HepG2 (cell line): ENCODE results near the gene KCTD13.

ENCODE experiments used
- FOXA1 ChIP-seq, 2 experiments: fragments of 450-650 bp in 1 of 2; sonication (generic) in 1 of 2; formaldehyde crosslinking in 1 of 2; IDR thresholded peaks; 2 replicates each; pipeline versions ENCODE4 v1.4.0 to v1.6.1; 2016 to 2020; ENCODE audit warnings: missing genetic modification reagents in 1 of 2
- GATAD2A ChIP-seq: IDR thresholded peaks from 2 replicates; pipeline ENCODE4 v1.6.1; 2016
- JUND ChIP-seq: sonication (generic); formaldehyde crosslinking; IDR thresholded peaks from 2 replicates; pipeline ENCODE4 v1.8.0; 2022; ENCODE audit warnings: mild to moderate bottlenecking, missing genetic modification reagents
- MEF2D ChIP-seq: sonication (generic); formaldehyde crosslinking; IDR thresholded peaks from 2 replicates; pipeline ENCODE4 v1.5.1; 2020; ENCODE audit warnings: mild to moderate bottlenecking, missing genetic modification reagents
- PHB2 ChIP-seq: fragments of 450-650 bp; IDR thresholded peaks from 2 replicates; pipeline ENCODE4 v1.6.1; 2018; ENCODE audit not compliant: partially characterized antibody
- POLR2AphosphoS5 ChIP-seq: IDR thresholded peaks from 2 replicates; pipeline ENCODE4 v1.6.1; 2012; ENCODE audit warnings: low read depth, low read length
- RXRA ChIP-seq: sonication (generic); formaldehyde crosslinking; IDR thresholded peaks from 2 replicates; pipeline ENCODE4 v1.5.1; 2020; ENCODE audit warnings: missing genetic modification reagents
- TF ChIP-seq, protein P1 (sequence below), 2 experiments: sonication (generic) in 1 of 2; formaldehyde crosslinking in 1 of 2; IDR thresholded peaks; 2 replicates each; pipeline versions ENCODE4 v1.5.1 to v1.6.1; 2011 to 2020; ENCODE audit warnings: borderline replicate concordance in 1 of 2, low read depth in 1 of 2, low read length in 1 of 2, mild to moderate bottlenecking in 1 of 2, missing genetic modification reagents in 1 of 2, moderate library complexity in 1 of 2
- TF ChIP-seq, protein P2 (sequence below): sonication (generic); formaldehyde crosslinking; IDR thresholded peaks from 2 replicates; pipeline ENCODE4 v1.4.0; 2020; ENCODE audit warnings: missing genetic modification reagents

DNA sequence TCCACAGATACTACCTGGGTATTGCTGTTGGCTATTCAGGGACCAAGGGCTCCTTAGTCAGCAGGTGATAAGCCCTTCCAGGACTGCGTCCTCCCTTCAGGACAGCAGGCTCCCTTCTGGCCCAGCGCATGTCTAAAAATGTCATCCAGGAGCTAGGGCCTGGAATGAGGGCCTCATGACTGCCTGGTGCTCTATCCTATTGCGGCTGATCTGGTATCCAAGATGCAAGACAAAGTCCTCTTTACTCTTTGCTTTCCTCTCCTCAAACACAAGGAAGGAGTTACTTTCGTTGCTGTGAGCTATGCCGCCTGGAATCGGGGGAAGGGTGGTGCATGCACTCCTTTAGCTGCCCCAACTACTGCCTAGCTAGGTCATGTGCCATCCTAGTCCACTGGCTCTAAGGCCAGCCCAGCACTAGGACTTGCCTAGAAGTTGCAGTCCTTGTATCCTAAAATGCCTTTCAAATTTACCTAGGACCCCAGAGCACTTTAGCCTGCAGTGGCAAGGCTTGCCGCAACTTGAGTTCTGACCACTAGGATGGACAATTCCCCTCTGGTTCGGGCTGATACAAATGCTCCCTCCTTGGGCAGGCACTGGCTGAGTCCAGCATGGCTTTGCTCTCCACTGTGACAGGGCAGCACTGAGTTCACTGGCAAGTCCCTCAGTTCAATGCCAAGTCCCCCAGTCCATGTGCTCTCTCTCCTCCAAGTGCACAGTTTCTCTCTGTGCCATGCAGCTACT, 25.8 kb upstream of the KCTD13 start:
- TF ChIP-seq POLR2AphosphoS5 (no peak), GATAD2A (CRISPR knock-in tag) (no peak), FOXA1 (IDR thresholded peaks at IDR 0.05) (no peak), FOXA1 (CRISPR knock-in tag; IDR thresholded peaks at IDR 0.05) (no peak), PHB2 (no peak), JUND (no peak), RXRA (0 out of 2 replicates have a peak, but pooled peaks have one; percentile 16), MEF2D (CRISPR knock-in tag) (no peak)
- TF ChIP-seq, protein P1, sequence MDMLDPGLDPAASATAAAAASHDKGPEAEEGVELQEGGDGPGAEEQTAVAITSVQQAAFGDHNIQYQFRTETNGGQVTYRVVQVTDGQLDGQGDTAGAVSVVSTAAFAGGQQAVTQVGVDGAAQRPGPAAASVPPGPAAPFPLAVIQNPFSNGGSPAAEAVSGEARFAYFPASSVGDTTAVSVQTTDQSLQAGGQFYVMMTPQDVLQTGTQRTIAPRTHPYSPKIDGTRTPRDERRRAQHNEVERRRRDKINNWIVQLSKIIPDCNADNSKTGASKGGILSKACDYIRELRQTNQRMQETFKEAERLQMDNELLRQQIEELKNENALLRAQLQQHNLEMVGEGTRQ (IDR thresholded peaks at IDR 0.05; ENCODE audit: low read depth, low read length) = no peak
- TF ChIP-seq, protein P1 (CRISPR knock-in tag; IDR thresholded peaks at IDR 0.05; ENCODE audit: borderline replicate concordance) = no peak
- TF ChIP-seq, protein P2, sequence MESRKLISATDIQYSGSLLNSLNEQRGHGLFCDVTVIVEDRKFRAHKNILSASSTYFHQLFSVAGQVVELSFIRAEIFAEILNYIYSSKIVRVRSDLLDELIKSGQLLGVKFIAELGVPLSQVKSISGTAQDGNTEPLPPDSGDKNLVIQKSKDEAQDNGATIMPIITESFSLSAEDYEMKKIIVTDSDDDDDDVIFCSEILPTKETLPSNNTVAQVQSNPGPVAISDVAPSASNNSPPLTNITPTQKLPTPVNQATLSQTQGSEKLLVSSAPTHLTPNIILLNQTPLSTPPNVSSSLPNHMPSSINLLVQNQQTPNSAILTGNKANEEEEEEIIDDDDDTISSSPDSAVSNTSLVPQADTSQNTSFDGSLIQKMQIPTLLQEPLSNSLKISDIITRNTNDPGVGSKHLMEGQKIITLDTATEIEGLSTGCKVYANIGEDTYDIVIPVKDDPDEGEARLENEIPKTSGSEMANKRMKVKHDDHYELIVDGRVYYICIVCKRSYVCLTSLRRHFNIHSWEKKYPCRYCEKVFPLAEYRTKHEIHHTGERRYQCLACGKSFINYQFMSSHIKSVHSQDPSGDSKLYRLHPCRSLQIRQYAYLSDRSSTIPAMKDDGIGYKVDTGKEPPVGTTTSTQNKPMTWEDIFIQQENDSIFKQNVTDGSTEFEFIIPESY (CRISPR knock-in tag) = no peak
